Upper lobe of right lung (tissue), 1 donor: ENCODE measurements around the gene HAPSTR1. TPM values are rescaled to one million over a fixed set of nuclear protein-coding genes. Genes with fewer than 3 reads are reported as not detected.

Source experiments
- ATAC-seq: fragments of 200-7000 bp; cut with Tn5 transposase; one replicate; pipeline ENCODE4 v1.9.1; 2020; ENCODE audit warnings: mild to moderate bottlenecking, moderate library complexity
- DNase-seq: peaks from one replicate; pipeline ENCODE4 v3.0.0-alpha.2; 2020
- H3K27ac ChIP-seq: fragments of 200-600 bp; one replicate; pipeline ENCODE4 v1.8.0; 2022
- H3K27me3 ChIP-seq: fragments of 200-600 bp; one replicate; pipeline ENCODE4 v1.8.0; 2022; ENCODE audit warnings: mild to moderate bottlenecking
- H3K36me3 ChIP-seq: fragments of 200-600 bp; one replicate; pipeline ENCODE4 v1.8.0; 2022
- H3K4me1 ChIP-seq: fragments of 200-600 bp; one replicate; pipeline ENCODE4 v1.8.0; 2022
- H3K4me3 ChIP-seq: fragments of 200-600 bp; one replicate; pipeline ENCODE4 v1.8.0; 2022; ENCODE audit warnings: mild to moderate bottlenecking
- H3K9me3 ChIP-seq: fragments of 200-600 bp; one replicate; pipeline ENCODE4 v1.8.0; 2022
- CTCF ChIP-seq: fragments of 200-600 bp; IDR thresholded peaks from one replicate; pipeline ENCODE4 v1.8.0; 2022; ENCODE audit warnings: antibody characterized with exemption
- intact Hi-C: fragments of 100-400 bp; cut with DNase I; formaldehyde crosslinking; loops from one replicate; pipeline ENCODE4 v1.11.0; 2022
- total RNA-seq: library from RNA; stranded (reverse); fragmentation: NEBNext Ultra II Directional; extraction: Animal tissue kit (Norgen Biotek cat#: 25700); gene quantifications from one replicate; pipeline ENCODE4 v1.2.1, GENCODE V29; 2021
- donor health status: DM: no; HTN: yes; CAD: no; lungs with severe emphysema.

HAPSTR1 gene
- total RNA-seq, 1 donor from 2014 or later = 49.7 TPM

GRCh38 chr16:9134739-9135138 lies 43.3 kb downstream of the HAPSTR1 start:
- Histone ChIP-seq H3K36me3 (no peaks in the 10 kb centered on the region), H3K27ac (no peak overlapping the region), H3K27me3 (no peaks in the 10 kb centered on the region), H3K4me3 (no peak overlapping the region), H3K4me1 (peaks cover 5% of the 10 kb centered on the region), H3K9me3 (no peaks in the 10 kb centered on the region)
- DNase-seq = peak; percentile 78
- peak; percentile 63 for TF ChIP-seq CTCF
- ATAC-seq = peak; percentile 88
- intact Hi-C loops = no loop called here

GRCh38 chr16:9135797-9136196 lies 44.4 kb downstream of the HAPSTR1 start:
- Histone ChIP-seq H3K27me3 (no peaks in the 10 kb centered on the region), H3K4me3 (no peak overlapping the region), H3K27ac (no peak overlapping the region), H3K9me3 (no peaks in the 10 kb centered on the region), H3K4me1 (peaks cover 5% of the 10 kb centered on the region), H3K36me3 (no peaks in the 10 kb centered on the region)
- ATAC-seq = no peak
- TF ChIP-seq CTCF = no peak
- intact Hi-C loops = no loop called here
- DNase-seq = peak; percentile 47

GRCh38 chr16:9136596-9136995 lies 45.2 kb downstream of the HAPSTR1 start:
- DNase-seq = peak; percentile 48

GRCh38 chr16:9138021-9138680 lies 46.7 kb downstream of the HAPSTR1 start:
- ATAC-seq = no peak
- intact Hi-C loops = no loop called here
- Histone ChIP-seq H3K27me3 (no peaks in the 10 kb centered on the region), H3K4me1 (peaks cover 5% of the 10 kb centered on the region), H3K27ac (no peak overlapping the region), H3K36me3 (no peaks in the 10 kb centered on the region), H3K9me3 (no peaks in the 10 kb centered on the region), H3K4me3 (no peak overlapping the region)
- peak; percentile 41 for DNase-seq
- TF ChIP-seq CTCF = no peak

More at GRCh38 chr16:9136596-9136995, 45.2 kb downstream of the HAPSTR1 start:
- Histone ChIP-seq H3K27ac (no peak overlapping the region), H3K27me3 (no peaks in the 10 kb centered on the region), H3K9me3 (no peaks in the 10 kb centered on the region), H3K4me3 (no peak overlapping the region), H3K4me1 (peaks cover 5% of the 10 kb centered on the region), H3K36me3 (no peaks in the 10 kb centered on the region)
- ATAC-seq = no peak
- intact Hi-C loops = no loop called here
- no peak for TF ChIP-seq CTCF

GRCh38 chr16:9138731-9139501 lies 47.5 kb downstream of the HAPSTR1 start:
- H3K9me3 ChIP-seq = no peaks in the 10 kb centered on the region
- no peak overlapping the region for H3K27ac ChIP-seq
- DNase-seq (peak; percentile 84), ATAC-seq (peak; percentile 91)
- H3K27me3 ChIP-seq = no peaks in the 10 kb centered on the region
- H3K4me1 ChIP-seq = peaks cover 5% of the 10 kb centered on the region
- H3K36me3 ChIP-seq = no peaks in the 10 kb centered on the region
- H3K4me3 ChIP-seq = no peak overlapping the region
- peak; percentile 89 for TF ChIP-seq CTCF
- intact Hi-C loops = no loop called here
